Measurements from ENCODE around the gene FYB2. TPM values are rescaled to one million over a fixed set of nuclear protein-coding genes. Genes with fewer than 3 reads are reported as not detected.

FYB2 gene
- total RNA-seq, 4 donors from 2014 or later = 0.26 to 8.6 (median 4.7) TPM

DNA sequence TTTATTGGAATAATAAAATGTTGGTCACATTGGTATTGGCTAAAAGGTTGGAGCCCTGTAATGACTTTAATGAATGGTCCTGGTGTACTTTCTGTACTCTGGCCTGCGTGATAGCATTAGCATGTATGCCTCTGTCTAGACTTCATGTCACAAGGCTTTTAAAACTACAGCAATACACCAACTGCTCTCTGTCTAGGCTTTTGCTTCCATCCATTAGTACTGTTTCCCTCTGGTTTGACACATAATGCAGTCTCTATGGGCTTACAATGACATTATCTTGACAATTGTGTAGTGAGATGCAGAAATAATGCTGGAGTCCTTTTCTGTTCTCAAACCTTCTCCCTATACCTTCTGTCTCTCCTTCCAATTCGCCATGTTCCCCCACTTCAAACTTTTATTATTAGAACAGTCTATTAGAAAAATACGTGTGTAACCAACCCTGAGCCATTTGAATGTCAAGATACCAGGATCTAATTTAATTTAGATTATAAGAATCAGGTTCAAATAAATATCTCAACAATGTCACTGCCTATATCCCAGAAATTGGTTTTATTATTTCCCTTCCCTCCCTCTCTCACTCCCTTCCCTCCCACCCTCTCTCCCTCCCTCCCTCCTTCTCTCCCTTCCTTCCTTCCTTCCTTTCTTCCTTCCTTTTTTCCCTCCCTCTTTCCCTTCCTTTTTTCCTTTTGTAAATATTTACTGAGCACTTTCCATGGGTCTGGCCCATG is 44.2 kb upstream of the FYB2 start:
- no peak for DNase-seq
- Histone ChIP-seq H3K4me1 (no peaks in the 10 kb centered on the region), H3K9me3 (no peaks in the 10 kb centered on the region), H3K4me3 (no peak overlapping the region), H3K27ac (no peak overlapping the region), H3K27me3 (no peaks in the 10 kb centered on the region), H3K36me3 (no peaks in the 10 kb centered on the region)
- intact Hi-C loops (cut with DNase I; ENCODE audit: low total_unique reads) = no loop called here
- TF ChIP-seq, protein P1, sequence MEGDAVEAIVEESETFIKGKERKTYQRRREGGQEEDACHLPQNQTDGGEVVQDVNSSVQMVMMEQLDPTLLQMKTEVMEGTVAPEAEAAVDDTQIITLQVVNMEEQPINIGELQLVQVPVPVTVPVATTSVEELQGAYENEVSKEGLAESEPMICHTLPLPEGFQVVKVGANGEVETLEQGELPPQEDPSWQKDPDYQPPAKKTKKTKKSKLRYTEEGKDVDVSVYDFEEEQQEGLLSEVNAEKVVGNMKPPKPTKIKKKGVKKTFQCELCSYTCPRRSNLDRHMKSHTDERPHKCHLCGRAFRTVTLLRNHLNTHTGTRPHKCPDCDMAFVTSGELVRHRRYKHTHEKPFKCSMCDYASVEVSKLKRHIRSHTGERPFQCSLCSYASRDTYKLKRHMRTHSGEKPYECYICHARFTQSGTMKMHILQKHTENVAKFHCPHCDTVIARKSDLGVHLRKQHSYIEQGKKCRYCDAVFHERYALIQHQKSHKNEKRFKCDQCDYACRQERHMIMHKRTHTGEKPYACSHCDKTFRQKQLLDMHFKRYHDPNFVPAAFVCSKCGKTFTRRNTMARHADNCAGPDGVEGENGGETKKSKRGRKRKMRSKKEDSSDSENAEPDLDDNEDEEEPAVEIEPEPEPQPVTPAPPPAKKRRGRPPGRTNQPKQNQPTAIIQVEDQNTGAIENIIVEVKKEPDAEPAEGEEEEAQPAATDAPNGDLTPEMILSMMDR (IDR thresholded peaks at IDR 0.05) = no peak
- TF ChIP-seq POLR2A (IDR thresholded peaks at IDR 0.05) = no peak

DNA sequence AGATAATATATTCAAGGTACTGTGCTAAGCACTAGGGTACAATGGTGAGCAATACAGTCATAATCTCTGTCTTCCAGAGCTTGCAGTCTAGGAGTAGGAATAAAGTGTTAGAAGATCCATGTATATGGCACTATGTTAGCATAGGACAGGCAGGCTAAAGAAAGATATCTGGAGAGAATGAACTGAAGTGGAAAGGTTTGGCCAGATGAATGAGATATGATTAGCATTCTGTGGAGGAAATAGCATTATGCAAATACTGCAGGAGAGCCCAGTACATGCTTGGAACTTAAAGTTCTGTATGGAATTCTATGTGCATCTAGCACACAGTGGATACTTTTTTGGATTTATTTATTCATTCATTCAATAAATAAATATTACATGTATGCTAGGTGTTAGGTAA is 40.1 kb upstream of the FYB2 start:
- Histone ChIP-seq H3K27me3 (peaks cover 0 to 4% of the 10 kb centered on the region in 2 donors), H3K27ac (no peak overlapping the region), H3K9me3 (no peaks in the 10 kb centered on the region), H3K4me1 (no peaks in the 10 kb centered on the region), H3K36me3 (no peaks in the 10 kb centered on the region), H3K4me3 (no peak overlapping the region)
- DNase-seq = no peak
- TF ChIP-seq POLR2A (IDR thresholded peaks at IDR 0.05) = no peak
- TF ChIP-seq, protein P1 (IDR thresholded peaks at IDR 0.05) = no peak
- intact Hi-C loops (cut with DNase I; ENCODE audit: low total_unique reads) = no loop called here

DNA sequence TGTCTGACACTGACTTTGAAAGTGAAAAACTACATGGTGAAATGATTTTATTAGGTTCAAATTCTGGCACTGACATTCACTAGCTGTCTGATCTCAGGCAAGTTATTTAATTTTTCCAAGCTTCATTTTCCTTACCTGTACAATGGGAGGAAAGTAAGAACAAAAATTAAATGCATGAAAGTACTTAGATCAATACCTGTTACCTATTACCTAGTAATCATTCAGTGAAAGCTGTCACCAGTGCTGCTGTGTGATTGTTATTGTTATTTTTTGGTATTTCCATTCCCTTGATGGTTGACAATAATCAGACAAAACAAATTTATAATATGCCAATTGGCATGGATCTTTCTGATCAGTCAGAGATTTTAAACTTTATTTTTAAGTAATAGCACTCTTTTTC is 37.0 kb upstream of the FYB2 start:
- intact Hi-C loops (cut with DNase I; ENCODE audit: low total_unique reads) = no loop called here

DNA sequence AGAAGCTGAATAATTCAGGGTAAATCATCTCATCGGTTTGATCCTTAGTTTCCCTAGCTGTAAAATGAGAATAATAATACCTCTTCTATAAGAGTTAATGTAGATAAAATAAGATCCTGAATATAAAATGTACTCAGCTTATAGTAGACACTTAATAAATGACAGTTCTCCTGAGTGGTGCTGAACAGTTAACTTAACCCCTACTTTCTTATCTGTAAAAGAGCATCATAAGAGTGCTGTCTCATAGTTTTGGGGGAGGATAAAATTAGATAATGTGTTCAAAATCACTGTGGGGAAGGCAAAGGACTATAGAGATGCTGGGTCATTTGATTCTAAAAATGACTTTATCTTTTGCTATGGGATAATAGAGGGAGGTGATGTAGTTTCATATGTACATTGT is 36.0 kb upstream of the FYB2 start:
- H3K9me3 ChIP-seq = no peaks in the 10 kb centered on the region
- TF ChIP-seq, protein P1 (IDR thresholded peaks at IDR 0.05) = no peak
- no peak for TF ChIP-seq POLR2A (IDR thresholded peaks at IDR 0.05)
- no peak overlapping the region for H3K4me3 ChIP-seq
- intact Hi-C loops (cut with DNase I; ENCODE audit: low total_unique reads) = no loop called here
- no peak overlapping the region for H3K27ac ChIP-seq
- H3K27me3 ChIP-seq = peaks cover 0 to 4% of the 10 kb centered on the region in 2 donors
- no peak for DNase-seq
- no peaks in the 10 kb centered on the region for H3K36me3 ChIP-seq
- H3K4me1 ChIP-seq = no peaks in the 10 kb centered on the region

More for the DNA sequence above, 37.0 kb upstream of the FYB2 start:
- H3K4me1 ChIP-seq = no peaks in the 10 kb centered on the region
- H3K9me3 ChIP-seq = no peaks in the 10 kb centered on the region
- H3K27ac ChIP-seq = no peak overlapping the region
- no peak for DNase-seq
- H3K4me3 ChIP-seq = no peak overlapping the region
- peaks cover 0 to 4% of the 10 kb centered on the region in 2 donors for H3K27me3 ChIP-seq
- no peaks in the 10 kb centered on the region for H3K36me3 ChIP-seq
- TF ChIP-seq, protein P1 (IDR thresholded peaks at IDR 0.05) = no peak
- no peak for TF ChIP-seq POLR2A (IDR thresholded peaks at IDR 0.05)

DNA sequence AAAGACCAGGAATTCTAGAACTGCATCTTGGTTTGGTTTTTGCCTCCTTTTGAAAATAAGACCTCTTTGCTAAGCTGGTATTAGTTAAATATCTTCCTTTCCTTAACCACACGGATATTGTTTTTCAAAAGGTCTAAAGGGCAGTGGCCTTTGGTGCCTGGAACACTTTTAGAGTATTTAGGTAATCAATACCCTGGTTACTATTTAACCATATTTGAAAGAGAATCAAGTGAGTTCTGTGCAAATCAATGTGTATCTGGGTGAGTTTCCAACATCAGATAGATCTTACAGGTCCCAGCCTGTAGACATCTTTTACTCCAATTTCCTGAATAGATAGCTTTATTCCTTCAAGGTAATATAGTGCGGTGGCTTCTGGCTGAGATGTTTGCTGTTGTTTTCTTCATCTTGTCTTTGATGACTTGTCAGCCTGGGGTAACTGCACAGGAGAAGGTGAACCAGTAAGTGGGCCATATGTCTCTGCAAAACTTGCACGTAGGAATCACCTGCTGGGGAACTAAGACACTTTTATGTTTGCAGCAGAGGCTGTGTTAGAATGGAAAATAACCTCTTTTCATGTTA is 35.4 kb upstream of the FYB2 start, which contains the start of gene C8A:
TSS of gene C8A (plus strand) at position 277 of the 579 bp plus-strand sequence. CDS start at position 382, 105 bp downstream.
- TF ChIP-seq POLR2A (IDR thresholded peaks at IDR 0.05) = no peak
- TF ChIP-seq, protein P1 (IDR thresholded peaks at IDR 0.05) = no peak
- no peak for DNase-seq
- Histone ChIP-seq H3K36me3 (no peaks in the 10 kb centered on the region), H3K9me3 (no peaks in the 10 kb centered on the region), H3K27ac (no peak within 1 kb of the TSS), H3K4me3 (no peak within 1 kb of the TSS), H3K27me3 (peaks cover 0 to 4% of the 10 kb centered on the region in 2 donors), H3K4me1 (no peaks in the 10 kb centered on the region)
- intact Hi-C loops (cut with DNase I; ENCODE audit: low total_unique reads) = no loop called here
